Lower lobe of right lung (tissue), 2 donors: ENCODE measurements around the gene DAB1. TPM values are rescaled to one million over a fixed set of nuclear protein-coding genes. Genes with fewer than 3 reads are reported as not detected.

Experiments used
- ATAC-seq, 2 donors: fragments of 200-7000 bp; cut with Tn5 transposase; one replicate each; pipeline ENCODE4 v1.9.1; 2020 to 2022; ENCODE audit warnings: mild to moderate bottlenecking in 2 of 2, moderate library complexity in 2 of 2
- DNase-seq: peaks from one replicate; pipeline ENCODE4 v3.0.0-alpha.2; 2020
- H3K27ac ChIP-seq: fragments of 200-600 bp; one replicate; pipeline ENCODE4 v1.8.0; 2022
- H3K27me3 ChIP-seq: fragments of 200-600 bp; one replicate; pipeline ENCODE4 v1.8.0; 2022; ENCODE audit warnings: low read depth
- H3K36me3 ChIP-seq: fragments of 200-600 bp; one replicate; pipeline ENCODE4 v1.8.0; 2022; ENCODE audit warnings: mild to moderate bottlenecking
- H3K4me1 ChIP-seq: fragments of 200-600 bp; one replicate; pipeline ENCODE4 v1.8.0; 2022
- H3K4me3 ChIP-seq: fragments of 200-600 bp; one replicate; pipeline ENCODE4 v1.8.0; 2022; ENCODE audit warnings: mild to moderate bottlenecking
- H3K9me3 ChIP-seq: fragments of 200-600 bp; one replicate; pipeline ENCODE4 v1.8.0; 2022
- CTCF ChIP-seq: fragments of 200-600 bp; IDR thresholded peaks from one replicate; pipeline ENCODE4 v1.8.0; 2022; ENCODE audit warnings: antibody characterized with exemption, mild to moderate bottlenecking
- intact Hi-C: fragments of 100-400 bp; cut with DNase I; formaldehyde crosslinking; loops from one replicate; pipeline ENCODE4 v1.11.0; 2022
- total RNA-seq: library from RNA; stranded (reverse); fragmentation: NEBNext Ultra II Directional; extraction: Animal tissue kit (Norgen Biotek cat#: 25700); gene quantifications from one replicate; pipeline ENCODE4 v1.2.1, GENCODE V29; 2021
- donor health status: DM: no; HTN: yes; CAD: no; lungs with severe emphysema.

The DAB1 gene
- total RNA-seq, 1 donor from 2014 or later: 1.9 TPM

GRCh38 chr1:57381871-57382270, 42.0 kb downstream of the DAB1 start:
- ATAC-seq (no peak), DNase-seq (no peak)

GRCh38 chr1:57381426-57381825, 42.4 kb downstream of the DAB1 start:
- no peaks in the 10 kb centered on the region for H3K9me3 ChIP-seq
- intact Hi-C loops: no loop called here
- DNase-seq (no peak), ATAC-seq (no peak)
- H3K27ac ChIP-seq: no peak overlapping the region
- H3K4me3 ChIP-seq: no peak overlapping the region
- no peak for TF ChIP-seq CTCF
- no peaks in the 10 kb centered on the region for H3K27me3 ChIP-seq
- no peaks in the 10 kb centered on the region for H3K4me1 ChIP-seq
- no peaks in the 10 kb centered on the region for H3K36me3 ChIP-seq

More at GRCh38 chr1:57381871-57382270, 42.0 kb downstream of the DAB1 start:
- TF ChIP-seq CTCF: no peak
- Histone ChIP-seq H3K27me3 (no peaks in the 10 kb centered on the region), H3K27ac (no peak overlapping the region), H3K36me3 (no peaks in the 10 kb centered on the region), H3K4me3 (no peak overlapping the region), H3K4me1 (no peaks in the 10 kb centered on the region), H3K9me3 (no peaks in the 10 kb centered on the region)
- intact Hi-C loops: no loop called here

GRCh38 chr1:57380923-57381322, 42.9 kb downstream of the DAB1 start:
- Histone ChIP-seq H3K9me3 (no peaks in the 10 kb centered on the region), H3K27me3 (no peaks in the 10 kb centered on the region), H3K4me1 (no peaks in the 10 kb centered on the region), H3K36me3 (no peaks in the 10 kb centered on the region), H3K27ac (no peak overlapping the region), H3K4me3 (no peak overlapping the region)
- TF ChIP-seq CTCF: no peak
- no peak for ATAC-seq
- intact Hi-C loops: no loop called here
- DNase-seq: no peak

GRCh38 chr1:57378534-57378933, 45.3 kb downstream of the DAB1 start:
- no peak for ATAC-seq
- intact Hi-C loops: no loop called here
- no peaks in the 10 kb centered on the region for H3K36me3 ChIP-seq
- no peak overlapping the region for H3K4me3 ChIP-seq
- TF ChIP-seq CTCF: no peak
- H3K27me3 ChIP-seq: no peaks in the 10 kb centered on the region
- H3K27ac ChIP-seq: no peak overlapping the region
- H3K4me1 ChIP-seq: no peaks in the 10 kb centered on the region
- DNase-seq: no peak
- no peaks in the 10 kb centered on the region for H3K9me3 ChIP-seq

GRCh38 chr1:57377339-57378139, 46.3 kb downstream of the DAB1 start:
- Histone ChIP-seq H3K4me1 (no peaks in the 10 kb centered on the region), H3K9me3 (no peaks in the 10 kb centered on the region), H3K27ac (no peak overlapping the region), H3K27me3 (no peaks in the 10 kb centered on the region), H3K36me3 (no peaks in the 10 kb centered on the region), H3K4me3 (no peak overlapping the region)
- intact Hi-C loops: no loop called here
- ATAC-seq (no peak), DNase-seq (no peak)
- TF ChIP-seq CTCF: no peak
